ENCODE data around the gene TST.

The TST gene

GRCh38 chr22:37025500-37026070 is 6.3 kb upstream of the TST start:
- no peaks in the 10 kb centered on the region; the same call in none of the 2 replicates for H3K36me3 ChIP-seq (ENCODE audit: control insufficient read depth, insufficient read depth, low read length)
- no peak for DNase-seq (ENCODE audit: extremely low read depth, insufficient read length)
- H3K4me3 ChIP-seq (replicated peaks; ENCODE audit: low read depth, low read length): no peak overlapping the region
- no peak for TF ChIP-seq CTCF (IDR thresholded peaks at IDR 0.05; ENCODE audit: insufficient read depth, low read length, poor library complexity, severe bottlenecking)
- no peaks in the 10 kb centered on the region for H3K27me3 ChIP-seq (replicated peaks; ENCODE audit: control insufficient read depth, insufficient read depth, low read length)

GRCh38 chr22:37024339-37025157 is 5.3 kb upstream of the TST start:
- H3K4me3 ChIP-seq (replicated peaks; ENCODE audit: low read depth, low read length): no peak overlapping the region
- H3K27me3 ChIP-seq (replicated peaks; ENCODE audit: control insufficient read depth, insufficient read depth, low read length): no peaks in the 10 kb centered on the region
- no peak for DNase-seq (ENCODE audit: extremely low read depth, insufficient read length)
- TF ChIP-seq CTCF (IDR thresholded peaks at IDR 0.05; ENCODE audit: insufficient read depth, low read length, poor library complexity, severe bottlenecking): no peak
- H3K36me3 ChIP-seq (ENCODE audit: control insufficient read depth, insufficient read depth, low read length): no peaks in the 10 kb centered on the region; the same call in none of the 2 replicates

- no peak for DNase-seq (ENCODE audit: extremely low read depth, insufficient read length)
- Histone ChIP-seq H3K27me3 (replicated peaks; ENCODE audit: control insufficient read depth, insufficient read depth, low read length) (no peaks in the 10 kb centered on the region), H3K4me3 (replicated peaks; ENCODE audit: low read depth, low read length) (no peak overlapping the region), H3K36me3 (ENCODE audit: control insufficient read depth, insufficient read depth, low read length) (no peaks in the 10 kb centered on the region; the same call in 1 of the 2 replicates)
- TF ChIP-seq CTCF (IDR thresholded peaks at IDR 0.05; ENCODE audit: insufficient read depth, low read length, poor library complexity, severe bottlenecking): no peak
Observed at GRCh38 chr22:37023743-37024338, 4.6 kb upstream of the TST start.

GRCh38 chr22:37022483-37023337 is 3.5 kb upstream of the TST start:
- no peak for TF ChIP-seq CTCF (IDR thresholded peaks at IDR 0.05; ENCODE audit: insufficient read depth, low read length, poor library complexity, severe bottlenecking)
- DNase-seq (ENCODE audit: extremely low read depth, insufficient read length): no peak
- no peak overlapping the region for H3K4me3 ChIP-seq (replicated peaks; ENCODE audit: low read depth, low read length)
- H3K36me3 ChIP-seq (ENCODE audit: control insufficient read depth, insufficient read depth, low read length): no peaks in the 10 kb centered on the region; the same call in 1 of the 2 replicates
- no peaks in the 10 kb centered on the region for H3K27me3 ChIP-seq (replicated peaks; ENCODE audit: control insufficient read depth, insufficient read depth, low read length)

- no peak overlapping the region for H3K4me3 ChIP-seq (replicated peaks; ENCODE audit: low read depth, low read length)
- no peaks in the 10 kb centered on the region; the same call in 1 of the 2 replicates for H3K36me3 ChIP-seq (ENCODE audit: control insufficient read depth, insufficient read depth, low read length)
- peak; percentile 93 for TF ChIP-seq CTCF (IDR thresholded peaks at IDR 0.05; ENCODE audit: insufficient read depth, low read length, poor library complexity, severe bottlenecking)
- no peak for DNase-seq (ENCODE audit: extremely low read depth, insufficient read length)
- no peaks in the 10 kb centered on the region for H3K27me3 ChIP-seq (replicated peaks; ENCODE audit: control insufficient read depth, insufficient read depth, low read length)
Observed at GRCh38 chr22:37021710-37022482, 2.6 kb upstream of the TST start.
